Fibroblast of the aortic adventitia (primary cell): ENCODE results near the gene THOC6. TPM values are rescaled to one million over a fixed set of nuclear protein-coding genes. Genes with fewer than 3 reads are reported as not detected.

Source experiments
- DNase-seq: peaks from one replicate; pipeline ENCODE4 v3.0.0-alpha.2; 2010; ENCODE audit warnings: low read depth
- H3K4me3 ChIP-seq: 2 replicates; pipeline ENCODE4 v1.5.1; 2011; ENCODE audit warnings: low read depth, mild to moderate bottlenecking, control low read depth, low read length, moderate library complexity
- total RNA-seq: library from RNA; depleted of rRNA; stranded (reverse); fragments of >200 nt; gene quantifications from 2 replicates; pipeline ENCODE4 v1.2.3, GENCODE V29; 2012; ENCODE audit warnings: low replicate concordance
- TF ChIP-seq, protein P1 (sequence below): IDR thresholded peaks from 2 replicates; pipeline ENCODE4 v1.5.1; 2011; ENCODE audit warnings: mild to moderate bottlenecking, low read length, control low read depth, inconsistent platforms; ENCODE audit not compliant: insufficient read depth

The THOC6 gene
- total RNA-seq, 1 donor, result 30.2 TPM

DNA sequence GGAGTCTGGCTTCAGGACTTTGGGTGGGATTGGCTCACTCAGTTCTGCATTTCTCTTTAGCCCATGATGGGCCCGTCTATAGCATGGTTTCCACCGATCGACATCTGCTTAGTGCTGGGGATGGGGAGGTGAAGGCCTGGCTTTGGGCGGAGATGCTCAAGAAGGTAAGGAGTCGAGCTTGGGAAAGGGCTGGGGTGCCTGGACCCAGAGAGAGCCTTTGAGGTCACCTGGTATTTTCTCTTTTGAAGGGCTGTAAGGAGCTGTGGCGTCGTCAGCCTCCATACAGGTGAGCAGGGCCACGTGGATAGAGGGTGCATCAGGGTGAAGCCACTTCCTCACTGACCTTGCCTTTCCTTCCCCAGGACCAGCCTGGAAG lies 2.2 kb downstream of the THOC6 start:
- TF ChIP-seq, protein P1, sequence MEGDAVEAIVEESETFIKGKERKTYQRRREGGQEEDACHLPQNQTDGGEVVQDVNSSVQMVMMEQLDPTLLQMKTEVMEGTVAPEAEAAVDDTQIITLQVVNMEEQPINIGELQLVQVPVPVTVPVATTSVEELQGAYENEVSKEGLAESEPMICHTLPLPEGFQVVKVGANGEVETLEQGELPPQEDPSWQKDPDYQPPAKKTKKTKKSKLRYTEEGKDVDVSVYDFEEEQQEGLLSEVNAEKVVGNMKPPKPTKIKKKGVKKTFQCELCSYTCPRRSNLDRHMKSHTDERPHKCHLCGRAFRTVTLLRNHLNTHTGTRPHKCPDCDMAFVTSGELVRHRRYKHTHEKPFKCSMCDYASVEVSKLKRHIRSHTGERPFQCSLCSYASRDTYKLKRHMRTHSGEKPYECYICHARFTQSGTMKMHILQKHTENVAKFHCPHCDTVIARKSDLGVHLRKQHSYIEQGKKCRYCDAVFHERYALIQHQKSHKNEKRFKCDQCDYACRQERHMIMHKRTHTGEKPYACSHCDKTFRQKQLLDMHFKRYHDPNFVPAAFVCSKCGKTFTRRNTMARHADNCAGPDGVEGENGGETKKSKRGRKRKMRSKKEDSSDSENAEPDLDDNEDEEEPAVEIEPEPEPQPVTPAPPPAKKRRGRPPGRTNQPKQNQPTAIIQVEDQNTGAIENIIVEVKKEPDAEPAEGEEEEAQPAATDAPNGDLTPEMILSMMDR, result no peak
- DNase-seq, result no peak
- H3K4me3 ChIP-seq, result no peak overlapping the region

DNA sequence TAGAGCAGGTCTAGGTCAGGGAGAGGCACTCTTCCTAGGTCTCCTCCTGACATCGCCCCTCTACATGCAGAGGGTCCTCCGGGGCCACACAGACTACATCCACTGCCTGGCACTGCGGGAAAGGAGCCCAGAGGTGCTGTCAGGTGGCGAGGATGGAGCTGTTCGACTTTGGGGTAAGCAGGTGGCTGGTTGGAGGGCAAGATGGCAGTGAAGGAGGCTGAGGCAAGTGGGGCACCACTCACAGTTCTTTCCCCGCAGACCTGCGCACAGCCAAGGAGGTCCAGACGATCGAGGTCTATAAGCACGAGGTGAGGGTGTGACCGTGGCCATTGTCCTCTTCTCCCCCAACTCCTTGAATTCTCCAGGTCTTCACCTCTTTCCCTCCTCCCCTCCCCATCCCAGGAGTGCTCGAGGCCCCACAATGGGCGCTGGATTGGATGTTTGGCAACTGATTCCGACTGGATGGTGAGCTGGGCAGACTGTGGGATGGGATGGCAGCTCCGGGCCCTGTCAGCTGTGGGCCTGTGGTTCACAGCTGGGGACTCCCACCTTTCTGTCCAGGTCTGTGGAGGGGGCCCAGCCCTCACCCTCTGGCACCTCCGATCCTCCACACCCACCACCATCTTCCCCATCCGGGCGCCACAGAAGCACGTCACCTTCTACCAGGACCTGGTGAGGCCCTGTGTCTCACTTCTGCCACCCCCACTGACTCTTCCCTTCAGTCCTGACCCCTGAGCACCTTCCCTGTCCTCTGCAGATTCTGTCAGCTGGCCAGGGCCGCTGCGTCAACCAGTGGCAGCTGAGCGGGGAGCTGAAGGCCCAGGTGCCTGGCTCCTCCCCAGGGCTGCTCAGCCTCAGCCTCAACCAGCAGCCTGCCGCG lies 3.0 kb downstream of the THOC6 start:
- DNase-seq, result no peak
- TF ChIP-seq, protein P1, result no peak
- no peak overlapping the region for H3K4me3 ChIP-seq

DNA sequence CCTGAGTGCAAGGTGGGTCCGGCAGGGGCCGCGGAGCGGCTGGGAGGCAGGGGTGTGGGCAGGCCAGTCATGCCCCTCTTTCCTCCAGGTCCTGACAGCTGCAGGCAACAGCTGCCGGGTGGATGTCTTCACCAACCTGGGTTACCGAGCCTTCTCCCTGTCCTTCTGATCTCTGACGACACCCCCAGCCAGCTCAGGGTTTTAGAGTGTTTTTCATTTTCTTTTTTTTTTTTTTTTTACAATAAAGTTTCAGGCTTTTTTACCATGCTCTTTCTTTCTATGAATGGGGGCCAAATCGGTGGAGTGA lies 3.6 kb downstream of the THOC6 start:
- no peak overlapping the region for H3K4me3 ChIP-seq
- TF ChIP-seq, protein P1, result no peak
- DNase-seq, result no peak

DNA sequence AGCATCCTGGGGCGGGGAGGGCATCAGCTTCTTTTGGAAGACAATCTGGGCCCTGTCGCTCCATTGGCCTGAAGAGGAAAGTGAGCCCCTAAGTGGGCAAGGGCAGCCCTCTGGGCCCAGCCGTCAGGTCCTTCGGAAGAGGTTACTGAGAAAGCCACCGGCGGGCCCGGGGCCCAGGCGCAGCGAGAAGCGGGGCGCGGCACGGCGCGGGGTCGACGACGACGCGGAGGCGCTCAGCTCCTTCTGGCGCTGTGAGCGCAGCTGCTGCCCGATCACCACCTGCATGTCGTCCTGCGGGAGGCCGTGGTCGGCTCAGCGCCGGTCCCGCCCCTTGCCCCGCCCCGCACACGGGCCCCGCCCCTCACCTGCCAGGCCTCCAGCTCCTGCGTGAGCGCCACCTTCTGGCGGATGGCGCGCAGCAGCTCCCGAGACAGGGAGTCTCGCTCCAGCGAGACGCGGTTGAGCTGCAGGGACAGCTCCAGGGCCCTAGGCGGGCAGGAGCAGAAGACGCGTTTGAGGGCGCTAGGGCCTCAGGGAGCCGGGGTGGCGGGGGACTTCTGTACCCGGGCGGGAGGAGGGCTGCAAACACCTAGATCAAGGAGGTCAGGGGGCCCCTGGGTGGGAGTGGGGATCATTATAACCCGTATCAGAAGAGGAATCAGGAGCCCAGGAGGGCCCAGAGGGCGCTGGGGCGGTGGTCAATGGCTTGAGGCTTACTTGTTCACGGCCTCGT lies 4.3 kb downstream of the THOC6 start:
- DNase-seq, result peak; percentile 39
- TF ChIP-seq, protein P1, result peak; percentile 59
- H3K4me3 ChIP-seq, result no peak overlapping the region

DNA sequence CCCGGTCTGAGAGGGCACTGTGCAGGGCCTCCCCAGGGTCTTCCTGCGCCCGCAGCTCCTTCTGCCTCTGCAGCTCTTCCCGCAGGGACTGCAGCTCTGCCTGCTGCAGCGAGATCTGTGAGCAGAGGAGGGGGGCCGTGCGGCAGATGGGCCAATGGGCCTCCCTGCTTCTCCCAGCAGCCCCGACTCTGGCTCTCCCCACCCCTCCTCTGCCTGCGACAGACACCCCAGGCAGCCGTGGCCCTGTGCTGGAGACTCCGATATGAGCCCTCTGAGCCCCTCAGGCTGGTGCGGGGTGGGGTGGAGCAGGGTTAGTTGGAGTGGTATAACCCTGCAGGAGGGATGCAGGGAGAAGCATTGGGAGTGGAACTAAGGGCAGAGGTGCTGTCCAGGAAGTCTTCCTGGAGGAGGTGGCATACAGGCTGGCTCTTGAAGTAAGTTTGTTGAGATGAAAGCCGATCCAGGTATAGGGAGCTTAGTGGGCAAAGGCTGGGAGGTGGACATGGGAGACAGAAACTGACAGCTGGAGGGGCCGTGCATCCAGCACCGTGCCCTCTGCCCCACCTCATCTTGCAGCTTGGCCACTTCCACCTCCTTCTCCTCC lies 5.0 kb downstream of the THOC6 start:
- DNase-seq, result no peak
- H3K4me3 ChIP-seq, result no peak overlapping the region

DNA sequence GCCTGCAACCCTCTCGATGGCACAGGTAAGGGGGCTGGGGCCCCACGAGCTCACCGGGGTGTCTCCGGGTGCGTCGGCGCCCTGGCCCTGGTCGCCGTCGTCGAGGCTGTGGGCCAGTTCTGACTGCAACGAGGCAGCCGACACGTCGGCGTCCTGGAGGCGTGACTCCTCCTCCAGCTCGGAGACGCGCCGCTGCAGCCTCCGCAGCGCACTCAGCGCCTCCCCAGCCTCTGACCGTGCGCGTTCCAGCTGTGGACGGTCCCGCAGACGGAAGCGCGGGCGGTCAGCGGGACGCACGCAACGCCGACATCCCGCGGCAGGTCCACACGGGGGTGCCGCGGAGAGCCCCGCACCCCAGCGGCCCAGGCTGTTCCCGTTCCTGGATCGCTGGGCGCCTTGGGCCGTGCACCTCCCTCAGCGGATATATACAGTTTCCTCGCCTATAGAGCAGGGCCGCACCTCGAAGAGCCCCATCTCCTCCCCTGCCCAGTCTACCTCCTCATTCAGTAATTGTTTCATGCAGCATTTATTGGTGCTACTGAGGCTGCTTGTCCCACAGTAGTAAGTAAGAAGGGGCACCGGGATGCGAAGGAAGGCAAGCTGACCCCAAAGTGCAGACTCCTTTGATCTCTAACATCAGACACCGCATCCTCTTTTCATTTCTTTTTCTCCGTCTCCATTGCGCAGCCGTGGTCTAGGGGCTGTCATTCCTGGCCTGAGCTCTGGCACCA lies 5.8 kb downstream of the THOC6 start:
- DNase-seq, result peak; percentile 13
- no peak overlapping the region for H3K4me3 ChIP-seq
- TF ChIP-seq, protein P1, result no peak

More for the DNA sequence above, 5.0 kb downstream of the THOC6 start:
- TF ChIP-seq, protein P1, result no peak
